HEK293T (cell line): ENCODE results near the gene TSEN54.

ENCODE experiments used
- ARNT ChIP-seq: fragments of 450-650 bp; IDR thresholded peaks from 2 replicates; pipeline ENCODE4 v1.6.1; 2017; ENCODE audit warnings: mild to moderate bottlenecking
- BHLHE40 ChIP-seq: fragments of 450-650 bp; IDR thresholded peaks from 2 replicates; pipeline ENCODE4 v1.6.1; 2016; ENCODE audit warnings: mild to moderate bottlenecking, moderate library complexity, borderline replicate concordance
- ELF4 ChIP-seq: fragments of 450-650 bp; IDR thresholded peaks from 2 replicates; pipeline ENCODE4 v1.6.1; 2017; ENCODE audit warnings: antibody characterized with exemption
- FOXK2 ChIP-seq: fragments of 450-650 bp; IDR thresholded peaks from 2 replicates; pipeline ENCODE4 v1.6.1; 2016; ENCODE audit warnings: mild to moderate bottlenecking
- SP1 ChIP-seq: fragments of 450-650 bp; IDR thresholded peaks from 2 replicates; pipeline ENCODE4 v1.6.1; 2017
- TARDBP ChIP-seq: fragments of 450-650 bp; IDR thresholded peaks from 2 replicates; pipeline ENCODE4 v1.6.1; 2016

DNA sequence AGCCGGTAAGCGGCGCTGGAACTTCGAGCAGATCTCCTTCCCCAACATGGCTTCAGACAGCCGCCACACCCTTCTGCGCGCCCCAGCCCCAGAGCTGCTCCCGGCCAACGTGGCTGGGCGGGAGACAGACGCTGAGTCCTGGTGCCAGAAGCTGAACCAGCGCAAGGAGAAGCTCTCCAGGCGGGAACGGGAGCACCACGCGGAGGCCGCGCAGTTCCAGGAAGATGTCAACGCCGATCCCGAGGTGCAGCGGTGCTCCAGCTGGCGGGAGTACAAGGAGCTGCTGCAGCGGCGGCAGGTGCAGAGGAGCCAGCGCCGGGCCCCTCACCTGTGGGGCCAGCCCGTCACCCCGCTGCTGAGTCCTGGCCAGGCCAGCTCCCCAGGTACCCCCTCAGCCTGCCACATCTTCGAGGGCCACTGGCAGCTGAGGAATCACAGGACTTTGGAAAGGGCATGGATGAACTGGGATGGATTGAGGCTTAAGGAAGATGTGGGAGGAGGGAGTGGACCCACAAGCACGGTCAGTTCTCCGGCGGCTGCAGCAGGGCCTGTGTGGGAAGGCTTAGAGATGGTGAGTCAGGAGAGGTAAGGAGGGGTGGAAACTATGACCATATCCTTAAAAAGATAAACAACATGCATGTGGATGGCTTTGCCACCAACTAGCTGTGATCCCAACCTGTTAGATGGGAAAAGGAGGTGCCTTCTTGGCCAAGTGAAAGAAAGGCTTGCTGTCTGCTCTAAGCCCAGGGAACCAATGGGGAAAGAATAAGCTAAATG, 5.8 kb downstream of the TSEN54 start:
- TF ChIP-seq BHLHE40 (no peak), SP1 (no peak), ARNT (no peak), FOXK2 (no peak), ELF4 (no peak), TARDBP (no peak)
